ENCODE data around the gene ZRANB2. TPM values are rescaled to one million over a fixed set of nuclear protein-coding genes. Genes with fewer than 3 reads are reported as not detected.

The ZRANB2 gene
- total RNA-seq, 2 experiments from 2014 or later = 102 TPM

GRCh38 chr1:71047635-71048607 is 32.9 kb downstream of the ZRANB2 start, which contains the start of gene PTGER3:
Gene PTGER3 (minus strand): TSS chr1:71047816. CDS start chr1:71047577, 239 bp downstream.
- DNase-seq = peak in 9 of 14 experiments; percentile 25 to 64 (median 48)
- peaks cover 19% of the 10 kb centered on the region for H3K4me1 ChIP-seq (ENCODE audit: insufficient read depth, low read length)
- ChIA-PET CTCF (interaction anchor here (1.3 kb wide), 1 partner anchor 33 kb away, joined by 4 read pairs; the partner anchor contains the start of gene ZRANB2), POLR2A (interaction anchor here (1.4 kb wide), 1 partner anchor 34 kb away, joined by 4 read pairs; no protein-coding TSS in a partner anchor)
- peaks cover 29 to 40% of the 10 kb centered on the region in 2 experiments for H3K27me3 ChIP-seq (ENCODE audit: control insufficient read depth in 1 of 2, insufficient read depth in 2 of 2, low read length in 2 of 2)
- H3K9me3 ChIP-seq (ENCODE audit: control insufficient read depth in 1 of 2, insufficient read depth in 1 of 2, low read length in 2 of 2) = peaks cover 0 to 16% of the 10 kb centered on the region in 2 experiments
- Mint-ChIP-seq H3K36me3 (ENCODE audit: low read depth) (no peaks in the 10 kb centered on the region), H3K27me3 (peaks cover 47% of the 10 kb centered on the region), H3K4me1 (ENCODE audit: low read depth) (peaks cover 22% of the 10 kb centered on the region), H3K27ac (no peak within 1 kb of the TSS), H3K9me3 (no peaks in the 10 kb centered on the region), H3K4me3 (peak within 1 kb of the TSS; percentile 85)
- H3K4me3 ChIP-seq (ENCODE audit: low read length) = peak within 1 kb of the TSS; percentile 55
- H3K27ac ChIP-seq (ENCODE audit: low read depth in 1 of 2, low read length in 2 of 2) = no peak within 1 kb of the TSS
- peak; percentile 48 for ATAC-seq (ENCODE audit: poor library complexity)
- TF ChIP-seq CTCF (IDR thresholded peaks at IDR 0.05) = no peak
- no peaks in the 10 kb centered on the region for H3K36me3 ChIP-seq (ENCODE audit: insufficient read depth, low read length)
- intact Hi-C loops (cut with DNase I, micrococcal nuclease) = loop anchor here (2.0 to 5.0 kb wide), 3 partner anchors 33 to 521 kb away; partner anchors contain the start of gene ZRANB2 (in 1 of the 2)

- ChIA-PET CTCF (interaction anchor here (1.3 kb wide), 1 partner anchor 34 kb away, joined by 4 read pairs; the partner anchor contains the start of gene ZRANB2), POLR2A (interaction anchor here (1.4 kb wide), 1 partner anchor 34 kb away, joined by 4 read pairs; no protein-coding TSS in a partner anchor)
- no peak for TF ChIP-seq CTCF (IDR thresholded peaks at IDR 0.05)
- intact Hi-C loops (cut with DNase I, micrococcal nuclease) = loop anchor here in 1 of 2 experiments (5.0 kb wide), 1 partner anchor 520 kb away; no protein-coding TSS in a partner anchor
- Histone ChIP-seq H3K27me3 (ENCODE audit: control insufficient read depth in 1 of 2, insufficient read depth in 2 of 2, low read length in 2 of 2) (peaks cover 29 to 40% of the 10 kb centered on the region in 2 experiments), H3K4me3 (ENCODE audit: low read length) (peak overlapping the region; percentile 55), H3K27ac (ENCODE audit: low read depth in 1 of 2, low read length in 2 of 2) (no peak overlapping the region), H3K36me3 (ENCODE audit: insufficient read depth, low read length) (no peaks in the 10 kb centered on the region), H3K9me3 (ENCODE audit: control insufficient read depth in 1 of 2, insufficient read depth in 1 of 2, low read length in 2 of 2) (peaks cover 0 to 16% of the 10 kb centered on the region in 2 experiments), H3K4me1 (ENCODE audit: insufficient read depth, low read length) (peaks cover 19% of the 10 kb centered on the region)
- H3K27me3 Mint-ChIP-seq = peaks cover 47% of the 10 kb centered on the region
- ATAC-seq (ENCODE audit: poor library complexity) = peak; percentile 37
- peak overlapping the region; percentile 85 for H3K4me3 Mint-ChIP-seq
- peaks cover 22% of the 10 kb centered on the region for H3K4me1 Mint-ChIP-seq (ENCODE audit: low read depth)
- no peaks in the 10 kb centered on the region for H3K9me3 Mint-ChIP-seq
- no peaks in the 10 kb centered on the region for H3K36me3 Mint-ChIP-seq (ENCODE audit: low read depth)
- H3K27ac Mint-ChIP-seq = no peak overlapping the region
- DNase-seq = peak in 4 of 14 experiments; percentile 4 to 34 (median 30)
Observed at GRCh38 chr1:71046891-71047634, 33.8 kb downstream of the ZRANB2 start.

- no peak overlapping the region for H3K27ac Mint-ChIP-seq
- peaks cover 0 to 16% of the 10 kb centered on the region in 2 experiments for H3K9me3 ChIP-seq (ENCODE audit: control insufficient read depth in 1 of 2, insufficient read depth in 1 of 2, low read length in 2 of 2)
- ATAC-seq (ENCODE audit: poor library complexity) = no peak
- peaks cover 19% of the 10 kb centered on the region for H3K4me1 ChIP-seq (ENCODE audit: insufficient read depth, low read length)
- DNase-seq = no peak
- peak overlapping the region; percentile 40 for H3K4me3 Mint-ChIP-seq
- no peaks in the 10 kb centered on the region for H3K36me3 Mint-ChIP-seq (ENCODE audit: low read depth)
- no peaks in the 10 kb centered on the region for H3K36me3 ChIP-seq (ENCODE audit: insufficient read depth, low read length)
- peaks cover 22% of the 10 kb centered on the region for H3K4me1 Mint-ChIP-seq (ENCODE audit: low read depth)
- no peaks in the 10 kb centered on the region for H3K9me3 Mint-ChIP-seq
- intact Hi-C loops (cut with DNase I, micrococcal nuclease) = loop anchor here in 1 of 2 experiments (5.0 kb wide), 1 partner anchor 518 kb away; no protein-coding TSS in a partner anchor
- H3K4me3 ChIP-seq (ENCODE audit: low read length) = no peak overlapping the region
- POLR2A ChIA-PET = no interaction called here
- no peak overlapping the region for H3K27ac ChIP-seq (ENCODE audit: low read depth in 1 of 2, low read length in 2 of 2)
- CTCF ChIA-PET = no interaction called here
- H3K27me3 Mint-ChIP-seq = peaks cover 60% of the 10 kb centered on the region
- peaks cover 35 to 51% of the 10 kb centered on the region in 2 experiments for H3K27me3 ChIP-seq (ENCODE audit: control insufficient read depth in 1 of 2, insufficient read depth in 2 of 2, low read length in 2 of 2)
- no peak for TF ChIP-seq CTCF (IDR thresholded peaks at IDR 0.05)
Observed at GRCh38 chr1:71045463-71046028, 35.3 kb downstream of the ZRANB2 start.

Measured in CD4-positive, alpha-beta T cell (primary cell).